Neutrophil (primary cell): ENCODE results near the gene BBX.

Source experiments
- H3K27ac ChIP-seq: fragments of 200-600 bp; sonication (generic); 2 replicates; pipeline ENCODE4 v1.5.1; 2016; ENCODE audit warnings: mild to moderate bottlenecking, moderate library complexity
- H3K27me3 ChIP-seq: fragments of 200-600 bp; sonication (generic); 2 replicates; pipeline ENCODE4 v1.6.0; 2016; ENCODE audit warnings: mild to moderate bottlenecking
- H3K36me3 ChIP-seq: fragments of 200-600 bp; sonication (generic); 2 replicates; pipeline ENCODE4 v1.5.1; 2017
- H3K4me1 ChIP-seq, 2 experiments: fragments of 200-600 bp in 1 of 2; sonication (generic) in 1 of 2; 1 replicate in 1 of 2; 2 replicates in 1 of 2; pipeline versions ENCODE4 v1.5.1 to v1.6.1; 2013 to 2016; ENCODE audit warnings: low read depth in 1 of 2, low read length in 1 of 2, mild to moderate bottlenecking in 1 of 2, moderate library complexity in 1 of 2; ENCODE audit not compliant: control insufficient read depth in 1 of 2, insufficient read depth in 1 of 2
- H3K4me3 ChIP-seq, 2 experiments: fragments of 200-600 bp in 1 of 2; sonication (generic) in 1 of 2; 1 replicate in 1 of 2; 2 replicates in 1 of 2; pipeline ENCODE4 v1.5.1; 2013 to 2016; ENCODE audit warnings: low read depth in 1 of 2, low read length in 1 of 2, mild to moderate bottlenecking in 1 of 2, moderate library complexity in 1 of 2
- H3K9me3 ChIP-seq: fragments of 200-600 bp; sonication (generic); 2 replicates; pipeline ENCODE4 v1.5.1; 2016
- CTCF ChIP-seq: fragments of 200-600 bp; sonication (generic); IDR thresholded peaks from 2 replicates; pipeline ENCODE4 v1.5.1; 2016; ENCODE audit warnings: antibody characterized with exemption

The BBX gene

GRCh38 chr3:107669669-107670068 is 146.9 kb downstream of the BBX start:
- H3K4me3 ChIP-seq: no peak overlapping the region
- no peaks in the 10 kb centered on the region for H3K9me3 ChIP-seq
- no peak for TF ChIP-seq CTCF
- no peaks in the 10 kb centered on the region for H3K27me3 ChIP-seq
- H3K27ac ChIP-seq: no peak overlapping the region
- no peaks in the 10 kb centered on the region for H3K4me1 ChIP-seq
- no peaks in the 10 kb centered on the region for H3K36me3 ChIP-seq

DNA sequence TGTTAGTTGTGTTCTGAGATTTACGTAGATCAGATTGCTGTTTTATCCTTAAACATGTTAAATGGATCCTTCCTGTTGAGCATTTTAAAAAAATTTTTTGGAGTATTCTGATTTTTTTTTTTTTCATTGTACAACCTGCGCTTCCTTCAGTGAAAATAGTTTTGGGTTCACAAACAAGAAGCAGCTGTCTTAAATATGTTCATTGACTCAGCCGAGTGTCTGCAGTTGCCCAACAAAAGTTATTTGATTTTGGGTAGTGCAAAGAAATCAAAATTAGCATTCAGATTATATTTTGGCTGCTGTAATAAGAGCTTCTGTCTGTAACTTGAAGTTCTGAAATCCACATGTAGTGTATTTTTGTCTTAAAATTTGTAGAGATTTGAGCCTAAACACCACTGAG is 148.2 kb downstream of the BBX start:
- Histone ChIP-seq H3K9me3 (no peaks in the 10 kb centered on the region), H3K27me3 (no peaks in the 10 kb centered on the region)
- no peak for TF ChIP-seq CTCF

GRCh38 chr3:107674371-107674770 is 151.6 kb downstream of the BBX start:
- TF ChIP-seq CTCF: no peak
- Histone ChIP-seq H3K27me3 (no peaks in the 10 kb centered on the region), H3K27ac (no peak overlapping the region), H3K36me3 (no peaks in the 10 kb centered on the region), H3K4me3 (no peak overlapping the region), H3K4me1 (no peaks in the 10 kb centered on the region), H3K9me3 (no peaks in the 10 kb centered on the region)

More for the DNA sequence above, 148.2 kb downstream of the BBX start:
- Histone ChIP-seq H3K36me3 (no peaks in the 10 kb centered on the region), H3K4me3 (no peak overlapping the region), H3K4me1 (no peaks in the 10 kb centered on the region), H3K27ac (no peak overlapping the region)

- Histone ChIP-seq H3K9me3 (no peaks in the 10 kb centered on the region), H3K27me3 (no peaks in the 10 kb centered on the region), H3K36me3 (no peaks in the 10 kb centered on the region)
Measured at GRCh38 chr3:107675233-107675900, 152.6 kb downstream of the BBX start.

DNA sequence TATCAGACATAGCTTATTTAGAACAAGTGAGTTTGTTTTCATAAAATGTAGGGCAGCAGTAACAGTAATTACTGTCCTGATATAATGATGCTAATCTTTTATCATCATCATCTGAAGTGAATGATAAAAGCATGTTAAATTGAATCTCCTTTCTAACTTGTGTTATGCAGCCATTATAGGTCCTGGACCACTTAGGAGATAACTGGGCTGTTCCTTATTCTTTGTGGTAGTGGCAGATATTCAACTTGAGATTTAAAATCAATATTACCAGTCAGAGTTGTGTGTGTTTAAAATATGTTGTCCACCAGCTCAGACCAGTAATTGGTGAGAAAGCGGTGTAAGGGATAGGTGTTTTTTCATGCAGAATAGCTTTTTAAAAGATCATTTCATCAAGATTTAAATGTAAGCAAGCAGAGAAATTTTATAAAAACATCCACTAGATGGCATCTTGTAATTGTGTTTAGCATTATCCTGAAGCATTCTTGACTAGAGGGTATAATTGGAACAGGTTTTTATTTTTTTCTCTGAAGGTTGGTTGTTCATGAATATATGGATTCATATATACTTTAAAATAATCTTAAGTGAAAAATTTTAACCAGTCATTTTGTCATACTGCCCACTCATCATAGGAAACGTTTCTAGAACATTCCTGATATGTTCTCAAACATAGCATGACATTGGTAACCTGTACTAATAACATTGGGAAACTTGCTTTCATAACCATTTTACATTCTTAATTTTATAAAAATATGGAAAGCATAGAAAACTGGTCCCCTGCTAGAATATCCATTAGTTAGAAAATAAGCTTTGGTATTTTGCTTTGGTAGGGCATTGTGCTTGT is 153.9 kb downstream of the BBX start:
- H3K4me3 ChIP-seq: no peak overlapping the region
- H3K27ac ChIP-seq: no peak overlapping the region

More at GRCh38 chr3:107675233-107675900, 152.6 kb downstream of the BBX start:
- Histone ChIP-seq H3K27ac (no peak overlapping the region), H3K4me3 (no peak overlapping the region), H3K4me1 (no peaks in the 10 kb centered on the region)
- TF ChIP-seq CTCF: no peak

More for the DNA sequence above, 153.9 kb downstream of the BBX start:
- Histone ChIP-seq H3K9me3 (no peaks in the 10 kb centered on the region), H3K4me1 (no peaks in the 10 kb centered on the region), H3K36me3 (no peaks in the 10 kb centered on the region), H3K27me3 (no peaks in the 10 kb centered on the region)
- no peak for TF ChIP-seq CTCF
